ENCODE results near the gene TMEM240. TPM values are rescaled to one million over a fixed set of nuclear protein-coding genes. Genes with fewer than 3 reads are reported as not detected.

TMEM240 gene
- total RNA-seq, 4 donors from 2014 or later, result 0.57 to 2.6 (median 2.0) TPM; not detected in 1

GRCh38 chr1:1553821-1554494, 13.5 kb upstream of the TMEM240 start:
- H3K4me3 ChIP-seq (ENCODE audit: low read depth, poor library complexity, severe bottlenecking), result no peak overlapping the region
- intact Hi-C loops (cut with DNase I; ENCODE audit: low total_unique reads), result no loop called here
- 88 to 90% methylated on average over 35 of the region's 35 CpGs for WGBS, 2 donors
- TF ChIP-seq POLR2A (IDR thresholded peaks at IDR 0.05) (no peak), CTCF (IDR thresholded peaks at IDR 0.05) (no peak)
- no peak for DNase-seq (ENCODE audit: low spot score in 2 of 2)

- no peak for TF ChIP-seq POLR2A (IDR thresholded peaks at IDR 0.05)
- no peak for TF ChIP-seq CTCF (IDR thresholded peaks at IDR 0.05)
- 85 to 88% methylated on average over 10 of the region's 10 CpGs for WGBS, 2 donors
- H3K4me3 ChIP-seq (ENCODE audit: low read depth, poor library complexity, severe bottlenecking), result no peak overlapping the region
- no peak for DNase-seq (ENCODE audit: low spot score in 2 of 2)
- intact Hi-C loops (cut with DNase I; ENCODE audit: low total_unique reads), result no loop called here
Measured at GRCh38 chr1:1552263-1552639, 11.8 kb upstream of the TMEM240 start.

GRCh38 chr1:1551524-1552262, 11.3 kb upstream of the TMEM240 start:
- TF ChIP-seq CTCF (IDR thresholded peaks at IDR 0.05) (no peak), POLR2A (IDR thresholded peaks at IDR 0.05) (no peak)
- 85 to 87% methylated on average over 33 of the region's 33 CpGs for WGBS, 2 donors
- no peak overlapping the region for H3K4me3 ChIP-seq (ENCODE audit: low read depth, poor library complexity, severe bottlenecking)
- DNase-seq (ENCODE audit: low spot score in 2 of 2), result no peak
- intact Hi-C loops (cut with DNase I; ENCODE audit: low total_unique reads), result no loop called here

- intact Hi-C loops (cut with DNase I; ENCODE audit: low total_unique reads), result no loop called here
- H3K4me3 ChIP-seq (ENCODE audit: low read depth, poor library complexity, severe bottlenecking), result no peak overlapping the region
- TF ChIP-seq POLR2A (IDR thresholded peaks at IDR 0.05), result no peak
- no peak for TF ChIP-seq CTCF (IDR thresholded peaks at IDR 0.05)
- no peak for DNase-seq (ENCODE audit: low spot score in 2 of 2)
- 48 to 61% methylated on average over 15 of the region's 15 CpGs for WGBS, 2 donors
Measured at GRCh38 chr1:1550591-1551432, 10.4 kb upstream of the TMEM240 start.

- DNase-seq (ENCODE audit: low spot score in 2 of 2), result no peak
- intact Hi-C loops (cut with DNase I; ENCODE audit: low total_unique reads), result no loop called here
- no peak overlapping the region for H3K4me3 ChIP-seq (ENCODE audit: low read depth, poor library complexity, severe bottlenecking)
- 74 to 78% methylated on average over 7 of the region's 7 CpGs for WGBS, 2 donors
- TF ChIP-seq POLR2A (IDR thresholded peaks at IDR 0.05) (no peak), CTCF (IDR thresholded peaks at IDR 0.05) (no peak)
Measured at GRCh38 chr1:1550087-1550486, 9.7 kb upstream of the TMEM240 start.
